ENCODE data around the gene DOLK. TPM values are rescaled to one million over a fixed set of nuclear protein-coding genes. Genes with fewer than 3 reads are reported as not detected.

Gene DOLK
- polyA plus RNA-seq, 3 donors = 0.76 to 8.5 (median 7.0) TPM

DNA sequence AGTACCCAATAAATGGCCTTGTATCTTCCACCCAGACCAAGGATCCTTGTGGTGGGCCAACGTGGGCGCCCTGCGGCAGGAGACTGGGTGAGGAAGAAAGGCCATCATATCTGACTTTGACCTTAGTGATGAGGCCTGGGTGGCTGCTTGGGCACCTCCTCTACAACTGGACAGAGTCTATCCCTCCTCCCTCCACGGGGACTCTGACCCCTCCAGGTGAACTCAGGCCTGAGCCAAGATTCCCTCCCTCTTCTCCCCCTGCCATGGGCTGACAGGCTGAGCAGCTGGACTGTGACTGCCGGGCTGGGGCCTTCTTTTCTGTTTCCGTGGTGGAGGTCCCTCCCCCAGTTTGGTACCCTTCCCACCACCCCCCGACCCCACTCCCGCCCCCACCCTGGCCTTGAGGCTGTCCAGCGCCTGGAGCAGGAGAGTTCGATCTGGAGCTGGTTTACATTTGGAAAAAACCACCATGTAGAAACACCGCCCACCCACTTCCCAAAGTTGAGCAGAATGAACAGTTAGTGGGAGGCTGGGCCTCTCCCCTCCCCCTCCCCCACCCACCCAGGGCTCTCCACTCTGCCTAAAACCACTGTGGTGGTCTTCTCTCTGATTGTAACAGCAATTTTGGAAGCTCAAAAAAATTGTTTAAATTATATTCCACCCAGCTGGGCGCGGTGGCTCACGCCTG lies 27.9 kb downstream of the DOLK start:
- Mint-ChIP-seq H3K4me1 (peaks cover 10% of the 10 kb centered on the region), H3K27me3 (ENCODE audit: low read depth in 3 of 3) (peaks cover 1 to 3% (median 2%) of the 10 kb centered on the region in 3 donors), H3K9me3 (no peaks in the 10 kb centered on the region), H3K27ac (no peak overlapping the region), H3K4me3 (no peak overlapping the region), H3K36me3 (peaks cover 32 to 33% of the 10 kb centered on the region in 2 donors)
- peaks cover 5% of the 10 kb centered on the region for H4K20me1 ChIP-seq (ENCODE audit: insufficient read depth, low read length)
- H3K9me3 ChIP-seq (replicated peaks in 1 of 2; ENCODE audit: control insufficient read depth in 1 of 2, insufficient read depth in 1 of 2, low read length in 2 of 2) = no peaks in the 10 kb centered on the region
- no peak overlapping the region for H2AFZ ChIP-seq (ENCODE audit: insufficient read depth, low read depth, low read length, poor library complexity, severe bottlenecking)
- H3K4me2 ChIP-seq (replicated peaks; ENCODE audit: extremely low read depth, low read length, poor library complexity, severe bottlenecking) = no peak overlapping the region
- peaks cover 26 to 35% of the 10 kb centered on the region in 2 donors for H3K36me3 ChIP-seq (replicated peaks in 1 of 2; ENCODE audit: control insufficient read depth in 1 of 2, insufficient read depth in 2 of 2, low read length in 2 of 2)
- peaks cover 6 to 10% of the 10 kb centered on the region in 2 donors for H3K4me1 ChIP-seq (ENCODE audit: control insufficient read depth in 1 of 2, insufficient read depth in 2 of 2, low read length in 2 of 2)
- no peak overlapping the region for H3K9ac ChIP-seq (ENCODE audit: insufficient read depth, low read length, poor library complexity, severe bottlenecking)
- H3K4me3 ChIP-seq (replicated peaks in 1 of 3; ENCODE audit: low read depth in 2 of 3, low read length in 3 of 3) = no peak overlapping the region
- H3K79me2 ChIP-seq (ENCODE audit: insufficient read depth, low read length) = no peaks in the 10 kb centered on the region
- intact Hi-C loops (cut with micrococcal nuclease) = loop anchor here in 1 of 2 donors (10.0 kb wide), 1 partner anchor 275 kb away; no protein-coding TSS in a partner anchor
- 100% methylated on average over 4 of the region's 14 CpGs for WGBS (ENCODE audit: insufficient coverage)
- DNase-seq = no peak
- H3K27ac ChIP-seq (ENCODE audit: low read depth in 1 of 2, low read length in 2 of 2) = no peak overlapping the region
- TF ChIP-seq, protein P1, sequence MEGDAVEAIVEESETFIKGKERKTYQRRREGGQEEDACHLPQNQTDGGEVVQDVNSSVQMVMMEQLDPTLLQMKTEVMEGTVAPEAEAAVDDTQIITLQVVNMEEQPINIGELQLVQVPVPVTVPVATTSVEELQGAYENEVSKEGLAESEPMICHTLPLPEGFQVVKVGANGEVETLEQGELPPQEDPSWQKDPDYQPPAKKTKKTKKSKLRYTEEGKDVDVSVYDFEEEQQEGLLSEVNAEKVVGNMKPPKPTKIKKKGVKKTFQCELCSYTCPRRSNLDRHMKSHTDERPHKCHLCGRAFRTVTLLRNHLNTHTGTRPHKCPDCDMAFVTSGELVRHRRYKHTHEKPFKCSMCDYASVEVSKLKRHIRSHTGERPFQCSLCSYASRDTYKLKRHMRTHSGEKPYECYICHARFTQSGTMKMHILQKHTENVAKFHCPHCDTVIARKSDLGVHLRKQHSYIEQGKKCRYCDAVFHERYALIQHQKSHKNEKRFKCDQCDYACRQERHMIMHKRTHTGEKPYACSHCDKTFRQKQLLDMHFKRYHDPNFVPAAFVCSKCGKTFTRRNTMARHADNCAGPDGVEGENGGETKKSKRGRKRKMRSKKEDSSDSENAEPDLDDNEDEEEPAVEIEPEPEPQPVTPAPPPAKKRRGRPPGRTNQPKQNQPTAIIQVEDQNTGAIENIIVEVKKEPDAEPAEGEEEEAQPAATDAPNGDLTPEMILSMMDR (IDR thresholded peaks at IDR 0.05) = no peak
- no peaks in the 10 kb centered on the region for H3K27me3 ChIP-seq (ENCODE audit: control insufficient read depth in 2 of 2, insufficient read depth in 2 of 2, low read length in 2 of 2)

- WGBS (ENCODE audit: insufficient coverage) = 65% methylated on average over 2 of the region's 2 CpGs
- Histone ChIP-seq H3K9me3 (replicated peaks in 1 of 2; ENCODE audit: control insufficient read depth in 1 of 2, insufficient read depth in 1 of 2, low read length in 2 of 2) (no peaks in the 10 kb centered on the region), H3K9ac (ENCODE audit: insufficient read depth, low read length, poor library complexity, severe bottlenecking) (no peak overlapping the region), H4K20me1 (ENCODE audit: insufficient read depth, low read length) (peaks cover 6% of the 10 kb centered on the region), H3K4me3 (replicated peaks in 1 of 3; ENCODE audit: low read depth in 2 of 3, low read length in 3 of 3) (no peak overlapping the region), H3K4me2 (replicated peaks; ENCODE audit: extremely low read depth, low read length, poor library complexity, severe bottlenecking) (no peak overlapping the region), H3K79me2 (ENCODE audit: insufficient read depth, low read length) (no peaks in the 10 kb centered on the region), H2AFZ (ENCODE audit: insufficient read depth, low read depth, low read length, poor library complexity, severe bottlenecking) (no peak overlapping the region), H3K27me3 (ENCODE audit: control insufficient read depth in 2 of 2, insufficient read depth in 2 of 2, low read length in 2 of 2) (no peaks in the 10 kb centered on the region), H3K36me3 (replicated peaks in 1 of 2; ENCODE audit: control insufficient read depth in 1 of 2, insufficient read depth in 2 of 2, low read length in 2 of 2) (peaks cover 30 to 39% of the 10 kb centered on the region in 2 donors), H3K4me1 (ENCODE audit: control insufficient read depth in 1 of 2, insufficient read depth in 2 of 2, low read length in 2 of 2) (peaks cover 6 to 10% of the 10 kb centered on the region in 2 donors), H3K27ac (ENCODE audit: low read depth in 1 of 2, low read length in 2 of 2) (no peak overlapping the region)
- Mint-ChIP-seq H3K9me3 (no peaks in the 10 kb centered on the region), H3K4me3 (no peak overlapping the region), H3K27ac (peak overlapping the region in 1 of 7 donors; percentile 77), H3K27me3 (ENCODE audit: low read depth in 3 of 3) (peaks cover 1 to 3% (median 2%) of the 10 kb centered on the region in 3 donors), H3K4me1 (peaks cover 10% of the 10 kb centered on the region), H3K36me3 (peaks cover 32 to 33% of the 10 kb centered on the region in 2 donors)
- TF ChIP-seq, protein P1 (IDR thresholded peaks at IDR 0.05) = no peak
- intact Hi-C loops (cut with micrococcal nuclease) = no loop called here
- no peak for DNase-seq
Observed at GRCh38 chr9:128918921-128919320, 28.5 kb downstream of the DOLK start.
